GM23338 (cell line): Measurements from ENCODE around the gene TRIM44. TPM values are rescaled to one million over a fixed set of nuclear protein-coding genes. Genes with fewer than 3 reads are reported as not detected.

ENCODE experiments used
- ATAC-seq: fragments of 200-7000 bp; cut with Tn5 transposase; 3 replicates; pipeline ENCODE4 v1.9.1; 2020
- DNase-seq: peaks from one replicate; pipeline ENCODE4 v3.0.0-alpha.2; 2015; ENCODE audit warnings: low spot score
- H2AFZ ChIP-seq: fragments of 200-600 bp; sonication (generic); 2 replicates; pipeline ENCODE4 v1.8.0; 2016; ENCODE audit warnings: antibody characterized with exemption, mild to moderate bottlenecking, moderate library complexity
- H3F3A ChIP-seq: fragments of 200-600 bp; sonication (generic); replicated peaks from 2 replicates; pipeline ENCODE4 v1.8.0; 2017; ENCODE audit warnings: antibody characterized with exemption, mixed run types, low read depth
- H3K27ac ChIP-seq: fragments of 200-600 bp; sonication (generic); 2 replicates; pipeline ENCODE4 v1.6.1; 2016; ENCODE audit warnings: low read depth
- H3K27me3 ChIP-seq: fragments of 200-600 bp; sonication (generic); 2 replicates; pipeline ENCODE4 v1.8.0; 2016; ENCODE audit warnings: mild to moderate bottlenecking, mixed run types, moderate library complexity; ENCODE audit not compliant: insufficient read depth
- H3K36me3 ChIP-seq: fragments of 200-600 bp; sonication (generic); 2 replicates; pipeline ENCODE4 v1.8.0; 2016; ENCODE audit warnings: mild to moderate bottlenecking; ENCODE audit not compliant: insufficient read depth
- H3K4me1 ChIP-seq: fragments of 200-600 bp; sonication (generic); 2 replicates; pipeline ENCODE4 v1.8.0; 2016; ENCODE audit warnings: mild to moderate bottlenecking, moderate library complexity; ENCODE audit not compliant: insufficient read depth
- H3K4me2 ChIP-seq: fragments of 200-600 bp; sonication (generic); 2 replicates; pipeline ENCODE4 v1.7.1; 2017; ENCODE audit warnings: mixed run types
- H3K4me3 ChIP-seq: fragments of 200-600 bp; sonication (generic); 2 replicates; pipeline ENCODE4 v1.6.1; 2016; ENCODE audit warnings: mixed run types
- H3K79me2 ChIP-seq: fragments of 200-600 bp; sonication (generic); replicated peaks from 2 replicates; pipeline ENCODE4 v1.8.0; 2017; ENCODE audit warnings: mild to moderate bottlenecking; ENCODE audit not compliant: insufficient read depth
- H3K9me2 ChIP-seq: fragments of 200-600 bp; sonication (generic); 2 replicates; pipeline ENCODE4 v1.8.0; 2017; ENCODE audit not compliant: insufficient read depth
- H4K20me1 ChIP-seq: fragments of 200-600 bp; sonication (generic); replicated peaks from 2 replicates; pipeline ENCODE4 v1.8.0; 2017; ENCODE audit warnings: mild to moderate bottlenecking; ENCODE audit not compliant: insufficient read depth
- H3K27ac Mint-ChIP-seq: 2 replicates; pipeline ENCODE4 v1.8.0; 2020; ENCODE audit warnings: inconsistent platforms, mild to moderate bottlenecking, moderate library complexity, mixed read lengths
- H3K27me3 Mint-ChIP-seq: 3 replicates; pipeline ENCODE4 v1.8.0; 2022; ENCODE audit warnings: low read depth, mild to moderate bottlenecking, moderate library complexity, mixed read lengths, inconsistent platforms; ENCODE audit not compliant: insufficient read depth, poor library complexity
- H3K36me3 Mint-ChIP-seq: 3 replicates; pipeline ENCODE4 v1.8.0; 2021; ENCODE audit warnings: low read depth, mild to moderate bottlenecking, inconsistent platforms, moderate library complexity, mixed read lengths
- H3K4me1 Mint-ChIP-seq: 3 replicates; pipeline ENCODE4 v1.8.0; 2020; ENCODE audit warnings: mild to moderate bottlenecking, inconsistent platforms, mixed read lengths
- H3K4me3 Mint-ChIP-seq: 3 replicates; pipeline ENCODE4 v1.8.0; 2021; ENCODE audit warnings: moderate library complexity, mild to moderate bottlenecking, inconsistent platforms, mixed read lengths
- H3K9me3 Mint-ChIP-seq: 3 replicates; pipeline ENCODE4 v1.8.0; 2020; ENCODE audit warnings: moderate library complexity, mild to moderate bottlenecking, inconsistent platforms, mixed read lengths
- CREB1 ChIP-seq: fragments of 250-450 bp; sonication (Bioruptor Pico); IDR thresholded peaks from 2 replicates; pipeline ENCODE4 v1.5.0; 2020; ENCODE audit warnings: low read depth, mild to moderate bottlenecking, moderate library complexity
- CTCF ChIP-seq, 2 experiments: fragments of 200-600 bp in 1 of 2; sonication (generic) in 1 of 2; conservative IDR thresholded peaks; 2 replicates each; pipeline versions ENCODE4 v1.5.1 to v1.6.1; 2016 to 2017; ENCODE audit warnings: antibody characterized with exemption in 2 of 2, low read depth in 2 of 2, mild to moderate bottlenecking in 2 of 2, moderate library complexity in 1 of 2
- ETS1 ChIP-seq: IDR thresholded peaks from 2 replicates; pipeline ENCODE4 v1.6.1; 2016; ENCODE audit warnings: antibody characterized with exemption
- EZH2 ChIP-seq: fragments of 200-600 bp; sonication (generic); IDR thresholded peaks from one replicate; pipeline ENCODE4 v1.8.0; 2017; ENCODE audit warnings: antibody characterized with exemption, mild to moderate bottlenecking, low read depth; ENCODE audit not compliant: unreplicated experiment
- EZH2phosphoT487 ChIP-seq: fragments of 200-600 bp; sonication (generic); IDR thresholded peaks from one replicate; pipeline ENCODE4 v1.8.1; 2018; ENCODE audit warnings: antibody characterized with exemption; ENCODE audit not compliant: unreplicated experiment
- JUNB ChIP-seq: IDR thresholded peaks from one replicate; pipeline ENCODE4 v1.6.1; 2016; ENCODE audit warnings: antibody characterized with exemption; ENCODE audit not compliant: unreplicated experiment
- NANOG ChIP-seq: IDR thresholded peaks from 2 replicates; pipeline ENCODE4 v1.6.1; 2016; ENCODE audit warnings: antibody characterized with exemption, borderline replicate concordance
- REST ChIP-seq: IDR thresholded peaks from one replicate; pipeline ENCODE4 v1.6.1; 2018; ENCODE audit warnings: antibody characterized with exemption; ENCODE audit not compliant: unreplicated experiment
- STAT1 ChIP-seq: IDR thresholded peaks from one replicate; pipeline ENCODE4 v1.6.1; 2016; ENCODE audit warnings: antibody characterized with exemption; ENCODE audit not compliant: unreplicated experiment
- ZNF114 ChIP-seq: fragments of 250-450 bp; sonication (Bioruptor Pico); IDR thresholded peaks from 2 replicates; pipeline ENCODE4 v1.5.0; 2020; ENCODE audit warnings: mild to moderate bottlenecking, moderate library complexity
- ZNF331 ChIP-seq: fragments of 250-450 bp; sonication (Bioruptor Pico); IDR thresholded peaks from 2 replicates; pipeline ENCODE4 v1.5.0; 2020; ENCODE audit warnings: low read depth, mild to moderate bottlenecking, moderate library complexity
- ZNF462 ChIP-seq: fragments of 250-450 bp; sonication (Bioruptor Pico); IDR thresholded peaks from 2 replicates; pipeline ENCODE4 v1.5.0; 2020; ENCODE audit warnings: mild to moderate bottlenecking, moderate library complexity
- polyA plus RNA-seq: library from polyadenylated mRNA; unstranded; fragments of >200 nt; fragmentation: Nextera tagmentation; extraction: Ambion mirVana; gene quantifications from 2 replicates; pipeline ENCODE4 v1.2.1, GENCODE V29; 2016
- total RNA-seq: library from RNA; depleted of rRNA; stranded (reverse); fragments of >200 nt; shearing (Covaris generic); gene quantifications from 2 replicates; pipeline ENCODE4 v1.2.3, GENCODE V29; 2014

Gene TRIM44
- total and polyA plus RNA-seq, 2 experiments from 2014 or later: 10.3 to 10.4 TPM

- Histone ChIP-seq H3K36me3 (no peaks in the 10 kb centered on the region), H3K27me3 (no peaks in the 10 kb centered on the region), H3K4me1 (peaks cover 8% of the 10 kb centered on the region), H3K4me3 (no peak overlapping the region), H3K4me2 (no peak overlapping the region), H3K9me2 (no peaks in the 10 kb centered on the region), H3K79me2 (peaks cover 46% of the 10 kb centered on the region), H3F3A (no peaks in the 10 kb centered on the region), H2AFZ (no peak overlapping the region), H3K27ac (no peak overlapping the region), H4K20me1 (peaks cover 3% of the 10 kb centered on the region; the same call in 1 of the 2 replicates)
- Mint-ChIP-seq H3K4me1 (peaks cover 10% of the 10 kb centered on the region), H3K9me3 (no peaks in the 10 kb centered on the region), H3K36me3 (peaks cover 5% of the 10 kb centered on the region; the same call in 2 of the 3 replicates), H3K27ac (peak overlapping the region; percentile 57), H3K27me3 (peaks cover 2% of the 10 kb centered on the region), H3K4me3 (no peak overlapping the region)
- TF ChIP-seq NANOG: no peak
- no peak for TF ChIP-seq CREB1
- no peak for TF ChIP-seq ZNF331 (CRISPR knock-in tag)
- TF ChIP-seq JUNB: no peak
- TF ChIP-seq EZH2phosphoT487: no peak
- TF ChIP-seq EZH2: no peak
- TF ChIP-seq ZNF114 (CRISPR knock-in tag): no peak
- TF ChIP-seq REST: no peak
- TF ChIP-seq CTCF (conservative IDR thresholded peaks at IDR 0.05; ENCODE audit: low read depth in 2 of 2): no peak
- no peak for TF ChIP-seq ZNF462
- no peak for TF ChIP-seq ETS1
- TF ChIP-seq STAT1: no peak
- ATAC-seq (peak; percentile 39), DNase-seq (peak; percentile 29)
Measured at GRCh38 chr11:35682230-35683173, 19.9 kb downstream of the TRIM44 start.
